ENCODE measurements around the gene GTF2H2C.
"Not testable (repeated sequence)": the region's sequence is repeated elsewhere in the genome, so short reads cannot be mapped to it uniquely, and the experiment has no call there.

Gene GTF2H2C

DNA sequence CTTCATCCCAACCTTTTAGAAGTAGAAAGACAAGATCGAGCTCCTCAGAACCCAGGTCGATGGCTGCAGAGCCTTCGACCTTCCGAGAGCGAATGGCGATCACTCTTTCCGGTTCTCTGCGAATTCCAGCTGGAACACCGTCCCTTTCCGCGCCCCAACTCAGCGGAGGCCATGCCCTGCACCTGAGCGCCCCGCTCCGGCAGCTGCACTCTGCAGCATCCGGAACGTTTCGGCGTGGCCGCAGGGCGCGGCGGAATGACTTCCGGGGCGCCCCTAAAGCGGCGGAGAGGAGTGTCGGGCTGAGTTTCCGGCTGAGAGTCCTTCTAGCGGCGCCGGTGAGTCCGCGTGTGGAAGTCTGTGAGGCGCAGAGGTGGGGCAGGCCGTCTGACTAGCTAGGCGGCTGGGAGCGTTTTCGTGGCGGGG is at the start of gene GTF2H2C:
Gene GTF2H2C, plus strand, starts transcription at position 284 of the 423 bp plus-strand sequence. CDS start 4,942 bp downstream, outside the sequence.
- peak; percentile 37 to 48 for DNase-seq (ENCODE audit: low read depth in 2 of 2)

DNA sequence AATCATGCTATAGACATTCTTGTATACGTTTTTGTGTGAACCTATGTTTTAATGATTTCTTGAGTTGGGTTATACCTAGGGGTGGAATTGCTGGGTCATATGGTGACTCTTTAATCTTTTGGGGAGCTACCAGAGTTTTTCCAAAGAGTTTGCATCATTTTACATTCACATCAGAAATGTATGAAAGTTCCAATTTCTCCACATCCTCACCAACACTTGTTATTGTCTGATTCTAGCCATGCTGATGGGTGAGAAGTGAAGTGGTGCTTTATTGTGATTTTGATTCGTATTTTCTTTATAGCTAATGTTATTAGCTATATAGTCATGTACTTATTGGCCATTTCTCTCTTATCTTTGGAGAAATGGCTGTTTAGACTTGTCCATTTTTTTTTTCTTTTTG is 49.3 kb upstream of the GTF2H2C start:
- DNase-seq (ENCODE audit: low read depth in 2 of 2): no peak

DNA sequence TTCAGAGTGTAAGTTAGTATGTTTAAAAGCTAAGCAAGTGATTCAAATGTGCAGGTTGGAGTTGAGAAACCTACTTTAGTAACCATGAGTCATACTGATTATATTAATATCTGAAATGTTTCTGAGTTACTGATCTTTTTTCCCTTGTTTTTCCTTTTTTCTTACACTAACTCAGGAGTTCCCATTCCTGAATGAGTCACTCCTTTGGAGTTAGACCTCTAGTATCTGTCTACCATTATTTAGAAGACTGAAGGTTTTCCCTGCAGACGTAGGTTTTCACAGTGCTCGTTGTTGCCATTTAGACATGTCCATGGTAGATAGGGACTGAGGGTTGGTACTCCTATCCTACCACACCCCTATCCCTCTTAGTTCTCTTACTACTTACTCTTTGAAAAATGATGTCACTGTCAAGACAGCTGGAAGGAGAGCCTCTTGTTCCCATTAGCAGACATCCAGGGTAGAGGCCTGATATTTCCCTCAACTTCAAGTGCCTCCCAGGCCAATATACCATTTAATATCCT is 47.2 kb upstream of the GTF2H2C start:
- DNase-seq (ENCODE audit: low read depth in 2 of 2): no peak

DNA sequence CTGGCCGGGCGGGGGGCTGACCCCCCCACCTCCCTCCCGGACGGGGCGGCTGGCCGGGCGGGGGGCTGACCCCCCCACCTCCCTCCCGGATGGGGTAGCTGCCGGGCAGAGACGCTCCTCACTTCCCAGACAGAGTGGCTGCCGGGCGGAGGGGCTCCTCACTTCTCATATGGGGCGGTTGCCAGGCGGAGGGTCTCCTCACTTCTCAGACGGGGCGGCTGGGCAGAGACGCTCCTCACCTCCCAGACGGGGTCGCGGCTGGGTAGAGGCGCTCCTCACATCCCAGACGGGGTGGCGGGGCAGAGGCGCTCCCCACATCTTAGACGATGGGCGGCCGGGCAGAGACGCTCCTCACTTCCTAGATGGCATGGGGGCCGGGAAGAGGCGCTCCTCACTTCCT is 44.4 kb upstream of the GTF2H2C start:
- not testable (repeated sequence) for DNase-seq (ENCODE audit: low read depth in 2 of 2)

DNA sequence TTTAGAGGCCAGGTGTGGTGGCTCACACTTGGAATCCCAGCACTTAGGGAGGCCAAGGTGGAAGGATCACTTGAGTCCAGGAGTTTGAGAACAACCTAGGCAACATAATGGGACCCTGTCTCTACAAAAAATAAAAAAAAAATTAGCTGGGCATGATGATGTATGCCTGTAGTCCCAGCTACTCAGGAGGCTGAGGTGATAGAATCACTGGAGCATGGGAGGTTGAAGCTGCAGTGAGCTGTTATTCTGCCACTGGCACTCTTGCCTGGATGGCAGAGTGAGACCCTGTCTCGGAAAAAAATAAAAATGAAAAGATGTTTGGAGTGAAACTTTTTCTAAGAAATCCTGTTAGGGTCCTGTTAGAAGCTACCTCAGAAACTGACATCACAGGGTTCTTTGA is 43.2 kb upstream of the GTF2H2C start:
- DNase-seq (ENCODE audit: low read depth in 2 of 2): no peak

DNA sequence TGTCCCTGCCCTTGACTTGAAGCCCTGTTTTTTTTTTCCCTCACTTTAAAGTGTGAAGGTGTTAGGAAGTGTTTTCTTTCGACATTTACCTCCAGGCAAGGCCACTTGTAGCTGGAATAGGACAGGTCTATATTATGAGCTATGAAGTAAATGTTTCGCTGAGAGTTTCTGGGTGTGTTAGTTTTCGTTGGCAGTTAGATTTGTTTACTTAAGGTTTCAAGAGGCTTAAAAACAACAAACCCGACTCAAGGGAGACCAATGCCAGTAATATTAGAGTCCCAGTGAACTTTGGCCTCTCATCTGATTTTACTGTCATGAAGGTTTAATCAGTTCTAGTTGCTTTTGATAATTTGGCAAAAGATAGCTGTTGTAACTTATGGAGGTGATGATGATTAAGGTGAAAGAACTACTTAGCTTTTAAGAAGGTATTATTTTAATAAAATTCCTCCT is 42.2 kb upstream of the GTF2H2C start:
- no peak for DNase-seq (ENCODE audit: low read depth in 2 of 2)

DNA sequence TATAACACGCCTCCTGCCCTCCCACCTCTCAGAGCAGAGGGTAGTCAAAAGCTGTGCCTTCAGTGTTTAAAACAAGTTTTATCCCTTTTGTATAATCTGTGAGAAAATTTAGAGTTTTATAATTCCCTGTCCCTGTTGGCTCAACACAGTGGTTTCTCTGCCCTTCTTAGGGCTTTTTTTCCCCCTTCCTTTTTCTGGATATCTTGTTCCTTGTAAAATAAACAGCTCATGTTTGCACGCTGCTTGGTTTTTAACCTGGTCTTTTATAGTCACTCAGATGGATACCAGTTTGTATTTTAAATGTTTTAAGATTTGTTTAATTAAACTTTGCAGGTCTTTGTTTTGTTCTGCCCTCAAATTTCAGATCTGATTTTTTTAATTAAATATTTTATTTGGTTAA is 40.7 kb upstream of the GTF2H2C start:
- DNase-seq (ENCODE audit: low read depth in 2 of 2): no peak

DNA sequence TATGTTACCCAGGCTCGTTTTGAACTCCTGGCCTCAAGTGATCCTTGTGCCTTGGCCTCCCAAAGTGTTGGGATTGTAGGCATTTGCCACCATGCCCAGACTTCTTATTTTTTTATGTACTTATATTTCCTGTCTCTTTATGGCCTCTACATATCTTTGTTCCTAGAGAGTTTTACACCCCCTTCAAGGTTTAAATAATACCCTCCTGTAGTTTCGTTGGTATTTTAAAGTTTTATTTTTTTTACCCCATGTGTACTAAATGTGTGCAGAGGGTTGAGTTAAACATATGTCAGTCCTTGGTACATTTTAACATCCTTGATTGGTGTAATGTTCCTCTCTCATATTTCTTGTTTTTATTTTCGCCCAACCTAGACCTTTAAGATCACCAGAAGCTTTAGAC is 38.0 kb upstream of the GTF2H2C start:
- DNase-seq (ENCODE audit: low read depth in 2 of 2): no peak

DNA sequence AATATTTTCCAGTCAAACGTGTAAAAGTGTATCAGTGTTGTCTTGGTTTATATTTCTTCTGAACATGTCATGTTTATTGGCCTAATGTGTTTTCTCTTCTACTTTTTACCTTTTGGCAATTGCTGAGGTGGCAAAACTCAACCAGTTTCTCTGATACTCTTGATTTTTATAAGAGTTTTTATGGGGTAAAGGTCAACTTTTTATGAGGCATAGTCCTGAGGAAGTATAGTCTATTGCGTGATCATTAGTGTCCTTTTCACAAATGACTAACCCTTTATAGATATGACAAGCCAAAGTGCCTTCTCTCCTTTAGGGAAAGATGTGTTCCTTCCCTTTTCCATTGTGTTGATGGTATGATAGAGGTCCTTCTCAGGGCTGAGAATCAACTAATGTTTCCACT is 34.5 kb upstream of the GTF2H2C start:
- no peak for DNase-seq (ENCODE audit: low read depth in 2 of 2)

DNA sequence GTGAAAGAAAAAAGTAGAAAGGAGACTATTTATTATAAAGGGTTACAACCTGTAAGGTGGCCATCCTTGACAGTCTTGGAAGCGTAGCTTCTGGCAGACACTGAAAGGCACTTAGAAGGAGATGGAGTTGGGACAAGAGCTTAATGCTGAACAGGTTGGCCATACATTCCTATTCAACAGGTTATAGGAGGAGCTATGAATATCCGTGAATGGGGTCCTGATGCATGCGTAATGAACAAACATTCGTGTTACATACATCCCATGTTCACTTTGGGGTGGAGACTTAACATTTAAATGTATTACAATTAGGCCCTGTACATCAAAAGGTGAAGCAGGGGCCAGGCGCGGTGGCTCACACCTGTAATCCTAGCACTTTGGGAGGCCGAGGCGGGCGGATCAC is 33.3 kb upstream of the GTF2H2C start:
- no peak for DNase-seq (ENCODE audit: low read depth in 2 of 2)

DNA sequence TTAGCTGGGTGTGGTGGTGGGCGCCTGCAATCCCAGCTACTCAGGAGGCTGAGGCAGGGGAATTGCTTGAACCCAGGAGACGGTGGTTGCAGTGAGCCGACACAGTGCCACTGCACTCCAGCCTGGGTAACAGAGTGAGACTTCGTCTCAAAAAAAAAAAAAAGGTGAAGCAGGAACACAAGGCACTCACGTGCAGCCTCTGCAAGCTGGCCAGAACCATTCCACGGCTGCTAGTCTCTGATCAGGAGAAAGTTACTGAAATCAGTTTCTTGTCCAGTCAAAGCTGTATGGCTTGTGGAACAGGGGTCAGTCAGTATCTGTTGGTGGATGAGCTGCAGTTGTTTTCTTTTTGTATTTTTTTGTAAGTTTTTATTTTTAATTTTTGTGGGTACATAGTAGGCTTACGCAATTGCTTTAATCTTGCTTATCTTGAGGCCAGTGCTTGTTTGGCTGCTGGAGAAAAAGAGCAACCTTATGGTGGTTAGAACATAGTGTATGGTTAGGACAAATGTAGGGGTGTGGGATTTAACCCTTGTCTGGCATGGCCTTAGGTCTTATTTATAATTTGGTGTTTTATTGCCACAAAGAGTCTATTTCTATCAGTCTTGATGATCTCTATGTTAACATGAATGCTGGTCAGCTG is 32.7 kb upstream of the GTF2H2C start:
- no peak for DNase-seq (ENCODE audit: low read depth in 2 of 2)

DNA sequence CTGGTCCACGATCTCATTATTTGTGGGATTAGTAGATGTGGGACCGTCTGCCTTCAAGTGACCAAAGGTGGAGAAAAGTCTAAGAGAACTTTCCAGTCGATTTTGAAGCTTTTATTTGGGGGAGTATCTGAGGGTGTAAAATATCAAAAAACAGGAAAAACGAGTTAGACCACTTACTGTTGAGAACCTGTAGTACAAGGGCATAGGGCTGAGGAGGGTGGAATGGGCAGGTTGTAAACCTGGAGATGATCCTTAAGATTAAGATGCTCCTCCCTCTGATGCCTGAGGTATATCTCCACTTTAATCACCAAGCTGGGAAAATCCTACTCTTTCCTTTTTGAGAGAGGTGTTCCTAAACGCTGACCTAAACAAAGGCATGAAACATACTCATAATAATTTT is 32.0 kb upstream of the GTF2H2C start:
- no peak for DNase-seq (ENCODE audit: low read depth in 2 of 2)

DNA sequence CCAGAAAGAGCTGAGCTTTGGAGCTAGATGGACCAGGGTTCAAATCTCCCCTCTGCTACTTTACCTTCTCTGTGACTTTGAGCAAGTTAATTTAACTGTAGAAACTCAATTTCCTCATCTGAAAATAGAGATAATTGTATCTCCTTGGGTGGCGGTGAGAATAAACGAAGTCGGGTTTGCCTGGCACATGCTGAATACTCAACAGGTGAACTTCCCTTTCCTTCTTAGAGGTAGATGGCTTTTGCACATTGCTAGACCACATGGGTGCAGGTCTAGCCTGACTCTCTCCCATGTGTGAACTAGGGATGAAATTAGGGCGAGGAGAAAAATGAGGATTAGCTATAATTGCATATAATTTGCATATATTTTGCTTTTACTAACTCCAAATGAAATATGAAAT is 31.4 kb upstream of the GTF2H2C start:
- no peak for DNase-seq (ENCODE audit: low read depth in 2 of 2)

DNA sequence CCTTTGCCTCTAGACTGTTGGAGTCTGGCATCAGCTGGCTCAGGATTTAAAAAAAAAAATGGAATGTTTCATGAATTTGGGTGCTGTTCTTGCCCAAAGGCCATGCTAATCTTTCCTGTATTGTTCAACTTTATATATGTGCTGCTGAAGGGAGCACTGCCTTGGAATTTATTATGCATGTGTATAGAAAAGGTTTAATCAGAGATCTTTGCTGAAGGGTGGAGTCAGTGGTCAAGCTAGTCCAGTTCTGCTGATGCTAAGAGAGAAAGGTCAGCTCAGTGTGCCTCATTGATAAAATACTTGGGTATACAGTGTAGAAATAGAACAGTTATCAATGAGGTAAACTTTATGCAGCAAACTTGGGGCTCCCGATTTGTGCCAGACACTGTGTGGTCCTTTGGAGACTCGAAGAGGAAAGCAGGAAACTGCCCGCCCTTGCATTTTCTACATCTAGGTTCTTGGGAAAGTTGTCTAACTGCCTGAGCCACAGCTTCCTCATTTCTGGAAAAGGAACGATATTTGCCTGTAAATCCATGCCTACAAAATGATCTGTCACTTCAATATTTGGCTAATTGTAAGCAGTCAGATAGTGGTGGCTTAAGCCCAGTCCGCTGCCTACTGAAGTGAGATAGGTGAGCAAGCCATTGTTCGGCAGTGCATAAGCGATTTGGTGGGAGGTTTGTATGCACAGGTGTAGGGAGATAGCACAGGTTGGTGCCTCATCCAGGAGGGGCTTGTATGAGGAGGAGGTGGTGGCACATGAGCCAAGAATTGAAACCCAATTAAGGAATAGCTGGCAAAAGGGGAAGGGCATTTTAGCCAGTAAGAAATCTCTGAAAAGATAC is 29.2 kb upstream of the GTF2H2C start:
- no peak for DNase-seq (ENCODE audit: low read depth in 2 of 2)

DNA sequence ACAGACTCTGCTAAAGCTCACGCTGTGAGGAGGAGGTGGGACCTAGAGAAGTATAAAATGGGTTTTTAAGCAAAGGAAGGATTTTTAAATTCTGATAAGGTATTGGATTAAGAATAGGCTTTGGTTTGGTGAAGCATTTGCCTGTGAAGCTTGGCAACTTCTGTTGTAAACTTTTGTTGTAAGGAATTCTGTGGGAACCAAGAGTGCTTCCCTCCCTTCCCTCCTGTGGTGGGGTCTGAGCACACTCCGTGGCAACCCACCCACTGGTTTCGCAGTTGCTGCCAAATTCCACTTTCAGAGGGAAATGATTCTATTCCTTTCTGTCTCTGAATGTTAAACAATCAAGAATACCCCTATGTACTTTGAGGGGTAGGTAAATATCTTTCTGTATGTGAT is 28.6 kb upstream of the GTF2H2C start:
- DNase-seq (ENCODE audit: low read depth in 2 of 2): no peak

DNA sequence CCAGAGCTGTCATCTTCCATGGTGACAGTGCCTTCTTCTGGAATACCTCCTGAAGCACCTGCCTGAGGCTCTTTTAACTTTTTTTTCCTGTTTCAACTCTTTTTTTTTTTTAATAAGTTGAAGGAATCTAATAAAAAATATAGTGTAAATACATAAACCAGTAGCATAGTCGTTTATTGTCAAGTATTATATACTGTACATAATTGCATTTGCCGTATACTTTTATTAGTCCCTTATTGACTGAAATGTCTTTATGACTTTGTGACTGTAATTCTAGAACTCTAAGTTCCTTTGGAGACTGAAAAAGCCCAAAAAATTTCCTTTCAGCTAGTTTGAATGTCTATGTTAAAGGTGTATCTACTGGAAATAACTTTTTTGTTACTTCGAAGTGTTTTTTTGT is 22.1 kb upstream of the GTF2H2C start:
- DNase-seq (ENCODE audit: low read depth in 2 of 2): not testable (repeated sequence)

DNA sequence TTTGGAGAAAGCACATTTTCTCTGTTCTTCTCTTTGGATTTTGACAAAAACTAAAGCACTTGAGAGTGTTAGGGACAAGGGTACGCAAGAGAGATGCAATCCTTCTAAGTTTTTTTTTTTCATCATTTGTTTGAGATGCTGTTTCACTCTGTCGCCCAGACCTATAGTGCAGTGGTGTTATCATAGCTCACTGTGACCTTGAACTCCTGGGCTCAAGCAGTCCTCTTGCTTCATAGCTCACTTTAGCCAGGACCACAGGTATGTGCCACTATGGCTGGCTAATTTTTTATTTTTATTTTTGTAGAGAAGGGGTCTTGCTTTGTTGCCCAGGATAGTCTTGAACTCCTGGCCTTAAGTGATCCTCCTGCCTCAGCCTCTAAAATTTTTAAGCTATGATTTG is 21.3 kb upstream of the GTF2H2C start:
- not testable (repeated sequence) for DNase-seq (ENCODE audit: low read depth in 2 of 2)

DNA sequence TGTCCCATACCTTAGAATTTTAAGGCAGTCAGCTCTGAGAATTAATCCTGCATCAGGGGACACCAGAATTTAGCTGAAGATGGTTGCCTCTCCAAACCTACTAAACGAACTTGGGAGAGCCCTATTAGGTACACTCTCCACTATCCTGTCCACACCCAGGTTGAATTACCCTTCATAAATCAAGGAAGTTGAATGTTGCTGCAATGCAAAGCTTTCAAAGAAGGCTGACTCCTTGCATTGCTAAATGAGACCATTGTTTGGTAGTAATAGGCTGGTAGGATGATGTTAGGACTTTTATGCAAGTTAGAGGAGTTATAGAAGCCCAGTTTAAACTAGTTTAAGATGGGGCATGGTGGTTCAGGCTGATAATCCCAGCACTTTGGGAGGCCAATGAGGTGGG is 18.6 kb upstream of the GTF2H2C start:
- DNase-seq (ENCODE audit: low read depth in 2 of 2): not testable (repeated sequence)

DNA sequence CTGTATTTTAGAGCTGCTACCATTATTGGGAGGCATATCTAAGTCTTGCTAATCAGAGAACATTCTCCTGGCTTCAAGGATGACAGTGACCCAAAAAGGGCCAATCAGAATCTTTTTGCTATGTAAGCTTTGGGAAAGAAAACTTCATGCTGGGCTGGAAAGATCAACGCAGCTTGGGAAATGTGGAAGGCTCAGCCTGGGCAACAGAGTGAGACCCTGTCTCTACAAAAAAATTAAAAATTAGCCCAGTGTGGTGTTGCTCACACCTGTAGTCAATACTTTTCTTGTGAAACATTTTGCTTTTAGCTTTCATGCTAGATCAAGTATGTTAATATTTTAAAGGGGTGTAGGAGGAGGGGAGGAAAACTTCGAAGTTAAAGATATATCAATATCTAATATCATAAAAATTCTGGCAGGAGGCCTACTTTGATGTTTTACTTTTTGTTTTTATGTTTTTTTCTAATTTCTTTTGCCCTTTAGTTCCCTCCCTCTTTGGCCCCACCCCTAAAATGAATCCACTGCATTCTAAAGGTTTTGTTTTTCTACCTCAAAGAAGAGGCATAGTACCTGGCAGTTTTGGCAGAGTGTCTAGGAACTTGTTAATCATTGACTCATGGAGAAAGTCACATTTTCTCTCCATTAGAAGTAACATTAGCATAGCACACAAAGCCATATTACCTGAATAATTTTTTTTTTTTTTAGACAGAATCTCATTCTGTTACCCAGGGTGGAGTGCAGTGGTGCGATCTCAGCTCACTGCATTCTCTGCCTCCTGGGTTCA is 17.0 kb upstream of the GTF2H2C start:
- DNase-seq (ENCODE audit: low read depth in 2 of 2): not testable (repeated sequence)

DNA sequence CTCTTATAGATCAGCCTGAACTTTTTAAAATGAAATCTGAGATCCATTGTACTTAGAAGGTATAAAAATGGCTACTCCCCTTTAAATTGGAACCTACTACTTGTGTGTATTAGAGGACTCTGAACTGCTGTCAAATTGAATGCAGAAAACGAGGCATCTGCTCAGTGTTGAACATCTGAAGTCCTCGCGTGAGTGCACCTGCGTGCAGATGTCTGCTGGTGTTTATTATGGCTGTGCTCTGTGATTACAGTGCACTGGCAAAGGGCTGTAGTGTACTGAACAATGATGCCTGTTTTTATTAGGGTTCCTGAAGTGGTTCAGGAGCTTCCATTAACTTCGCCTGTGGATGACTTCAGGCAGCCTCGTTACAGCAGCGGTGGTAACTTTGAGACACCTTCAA is 15.4 kb upstream of the GTF2H2C start:
- DNase-seq (ENCODE audit: low read depth in 2 of 2): not testable (repeated sequence)

DNA sequence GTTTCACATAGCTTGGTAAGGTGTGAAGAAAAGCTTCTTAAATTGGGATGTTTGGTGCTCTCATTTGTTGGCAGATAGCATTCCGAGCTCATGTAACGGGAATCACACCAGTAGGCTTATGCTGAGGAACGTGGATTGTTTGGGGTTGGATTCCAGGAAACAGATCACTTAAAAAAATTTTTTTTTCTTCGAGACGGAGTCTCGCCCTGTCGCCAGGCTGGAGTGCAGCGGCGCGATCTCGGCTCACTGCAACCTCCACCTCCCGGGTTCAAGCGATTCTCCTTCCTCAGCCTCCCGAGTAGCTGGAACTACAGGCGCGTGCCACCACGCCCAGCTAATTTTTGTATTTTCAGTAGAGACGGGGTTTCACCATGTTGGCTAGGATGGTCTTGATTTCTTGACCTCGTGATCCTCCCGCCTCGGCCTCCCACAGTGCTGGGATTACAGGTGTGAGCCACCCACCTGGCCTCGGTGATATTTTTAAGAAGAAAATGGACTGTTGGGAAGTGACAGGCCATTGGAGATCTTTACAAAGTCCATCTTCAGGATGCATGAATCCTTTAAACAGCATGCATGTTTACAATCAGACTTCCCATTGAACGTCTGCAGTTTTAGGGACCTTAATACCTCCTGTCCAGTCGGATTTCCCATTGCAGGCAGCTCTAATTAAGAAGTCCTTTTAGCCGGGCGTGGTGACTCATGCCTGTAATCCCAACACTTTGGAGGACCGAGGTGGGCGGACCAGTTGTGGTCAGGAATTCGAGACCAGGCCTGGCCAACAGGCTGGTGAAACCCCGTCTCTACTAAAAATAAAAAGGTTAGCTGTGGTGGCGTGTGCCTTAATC is 818 bp downstream of the GTF2H2C start:
- DNase-seq (ENCODE audit: low read depth in 2 of 2): not testable (repeated sequence)
